Chondrocyte (in vitro differentiated cells): ENCODE results near the gene TMEM218. TPM values are rescaled to one million over a fixed set of nuclear protein-coding genes. Genes with fewer than 3 reads are reported as not detected.

Experiments used
- DNase-seq: peaks from one replicate; pipeline ENCODE4 v3.0.0; 2021; ENCODE audit warnings: mixed read lengths, low spot score
- H3K27ac Mint-ChIP-seq: one replicate; pipeline ENCODE4 v1.8.0; 2021; ENCODE audit warnings: mild to moderate bottlenecking, moderate library complexity, mixed read lengths; ENCODE audit not compliant: unreplicated experiment
- H3K27me3 Mint-ChIP-seq: 2 replicates; pipeline ENCODE4 v1.8.0; 2021; ENCODE audit warnings: low read depth, mixed read lengths
- H3K36me3 Mint-ChIP-seq: 2 replicates; pipeline ENCODE4 v1.8.0; 2021; ENCODE audit warnings: low read depth, mixed read lengths
- H3K4me1 Mint-ChIP-seq: 2 replicates; pipeline ENCODE4 v1.8.0; 2021; ENCODE audit warnings: low read depth, mild to moderate bottlenecking, mixed read lengths
- H3K4me3 Mint-ChIP-seq: one replicate; pipeline ENCODE4 v1.8.0; 2021; ENCODE audit warnings: mild to moderate bottlenecking, moderate library complexity, mixed read lengths; ENCODE audit not compliant: unreplicated experiment
- H3K9me3 Mint-ChIP-seq: 2 replicates; pipeline ENCODE4 v1.8.0; 2021; ENCODE audit warnings: low read depth, mixed read lengths
- CTCF ChIP-seq: fragments of 200-600 bp; sonication (generic); IDR thresholded peaks from 2 replicates; pipeline ENCODE4 v1.5.0; 2021; ENCODE audit warnings: antibody characterized with exemption, mild to moderate bottlenecking, moderate library complexity
- long read RNA-seq: library from polyadenylated mRNA; stranded (forward); transcript quantifications from one replicate; pipeline ENCODE4 v2.0.0, GENCODE V29; 2021
- total RNA-seq: library from RNA; stranded (reverse); gene quantifications from 3 replicates; pipeline ENCODE4 v1.2.1, GENCODE V29; 2021

Gene TMEM218
- 11.5 to 15.2 TPM (median 12.0 TPM) in 3 replicates for total RNA-seq
- long read RNA-seq, partial matches to known transcripts: 0 of 18 reads
- long read RNA-seq, other reads (novel, unspliced or antisense): 13 of 18 reads

GRCh38 chr11:125111343-125112207 lies at the start of gene TMEM218:
Gene TMEM218 (minus strand): TSS chr11:125111626. CDS start chr11:125102241, 9,385 bp downstream.
- TF ChIP-seq CTCF: no peak
- Mint-ChIP-seq H3K9me3 (peaks cover 9% of the 10 kb centered on the region), H3K27me3 (no peaks in the 10 kb centered on the region), H3K36me3 (peaks cover 4% of the 10 kb centered on the region), H3K4me1 (peaks cover 22% of the 10 kb centered on the region), H3K4me3 (peak within 1 kb of the TSS; percentile 99), H3K27ac (peak within 1 kb of the TSS; percentile 99)
- DNase-seq: peak; percentile 99

- Mint-ChIP-seq H3K27me3 (no peaks in the 10 kb centered on the region), H3K4me1 (peaks cover 2% of the 10 kb centered on the region), H3K36me3 (no peaks in the 10 kb centered on the region), H3K4me3 (no peak overlapping the region), H3K9me3 (no peaks in the 10 kb centered on the region), H3K27ac (no peak overlapping the region)
- no peak for DNase-seq
- TF ChIP-seq CTCF: no peak
These were observed 46.7 kb upstream of the TMEM218 start for GRCh38 chr11:125157953-125158680.

- Mint-ChIP-seq H3K9me3 (no peaks in the 10 kb centered on the region), H3K27me3 (no peaks in the 10 kb centered on the region), H3K36me3 (no peaks in the 10 kb centered on the region), H3K27ac (no peak overlapping the region), H3K4me1 (no peaks in the 10 kb centered on the region), H3K4me3 (no peak overlapping the region)
- no peak for TF ChIP-seq CTCF
- DNase-seq: no peak
These were observed 45.8 kb upstream of the TMEM218 start for GRCh38 chr11:125157118-125157733.

- Mint-ChIP-seq H3K27me3 (no peaks in the 10 kb centered on the region), H3K4me3 (no peak overlapping the region), H3K9me3 (no peaks in the 10 kb centered on the region), H3K4me1 (no peaks in the 10 kb centered on the region), H3K36me3 (no peaks in the 10 kb centered on the region), H3K27ac (no peak overlapping the region)
- no peak for TF ChIP-seq CTCF
- DNase-seq: no peak
These were observed 45.1 kb upstream of the TMEM218 start for GRCh38 chr11:125156346-125157117.
